Endothelial cell of umbilical vein (primary cell): ENCODE data around the gene MTCH2. TPM values are rescaled to one million over a fixed set of nuclear protein-coding genes. Genes with fewer than 3 reads are reported as not detected.

Source experiments
- BruUV-seq: library from RNA; stranded (reverse); fragments of 400-500 nt; replicated peaks from 2 replicates; lab custom pipeline; 2021; lab: Mats Ljungman, UMichigan
- CTCF ChIA-PET: fragments of 300-600, 350-600 bp; sonication (Branson Sonifier 250); formaldehyde crosslinking; loops from one replicate; lab custom pipeline; 2021; ENCODE audit warnings: antibody characterized with exemption, inconsistent platforms; lab: Charles Lee
- POLR2A ChIA-PET: fragments of 300-600, 350-600 bp; sonication (Branson Sonifier 250); formaldehyde crosslinking; loops from one replicate; lab custom pipeline; 2021; ENCODE audit warnings: antibody characterized with exemption, inconsistent platforms; lab: Charles Lee
- DNase-seq: peaks from one replicate; pipeline ENCODE4 v3.0.0-alpha.2; 2011; ENCODE audit warnings: low read depth, low spot score
- FAIRE-seq: peaks from 2 replicates; lab custom pipeline; 2011; peaks lifted over from hg19 to GRCh38; lab: Jason Lieb, UNC
- H2AFZ ChIP-seq: 2 replicates; pipeline ENCODE4 v1.6.0; 2012; ENCODE audit warnings: low read depth, low read length, control low read depth, inconsistent platforms
- H3K27ac ChIP-seq: 2 replicates; pipeline ENCODE4 v1.5.1; 2011; ENCODE audit warnings: low read depth, mild to moderate bottlenecking, control low read depth, low read length, moderate library complexity; ENCODE audit not compliant: insufficient read depth
- H3K27me3 ChIP-seq, 2 experiments: 2 replicates each; pipeline versions ENCODE4 v1.6.0 to v1.6.1; 2011; ENCODE audit warnings: low read length in 2 of 2, mixed read lengths in 1 of 2; ENCODE audit not compliant: control insufficient read depth in 2 of 2, insufficient read depth in 2 of 2
- H3K36me3 ChIP-seq, 2 experiments: 2 replicates in 1 of 2; 3 replicates in 1 of 2; pipeline ENCODE4 v1.5.1; 2011; ENCODE audit warnings: low read length in 2 of 2, mild to moderate bottlenecking in 1 of 2, moderate library complexity in 1 of 2; ENCODE audit not compliant: control insufficient read depth in 2 of 2, insufficient read depth in 2 of 2; ENCODE audit errors: extremely low read depth in 1 of 2
- H3K4me1 ChIP-seq: 3 replicates; pipeline ENCODE4 v1.5.1; 2011; ENCODE audit warnings: mild to moderate bottlenecking, low read length; ENCODE audit not compliant: control insufficient read depth, insufficient read depth; ENCODE audit errors: extremely low read depth
- H3K4me2 ChIP-seq: 2 replicates; pipeline ENCODE4 v1.6.1; 2011; ENCODE audit warnings: low read length, control low read depth, mixed read lengths; ENCODE audit not compliant: insufficient read depth
- H3K4me3 ChIP-seq, 3 experiments: fragments of 200-600 bp in 1 of 3; sonication (generic), shearing (Covaris generic) in 1 of 3; replicated peaks in 1 of 3; 2 replicates each; pipeline ENCODE4 v1.5.1; 2011 to 2016; ENCODE audit warnings: control low read depth in 3 of 3, low read length in 3 of 3, mild to moderate bottlenecking in 2 of 3, inconsistent platforms in 1 of 3, low read depth in 1 of 3, moderate library complexity in 1 of 3; ENCODE audit not compliant: insufficient read depth in 1 of 3
- H3K79me2 ChIP-seq: 2 replicates; pipeline ENCODE4 v1.6.0; 2012; ENCODE audit warnings: low read length, inconsistent platforms; ENCODE audit not compliant: control insufficient read depth, insufficient read depth
- H3K9ac ChIP-seq: replicated peaks from 2 replicates; pipeline ENCODE3; 2011; ENCODE audit warnings: low read length, control low read depth; ENCODE audit not compliant: insufficient read depth; ENCODE audit errors: extremely low read depth
- H3K9me1 ChIP-seq: replicated peaks from 3 replicates; pipeline ENCODE4 v1.6.0; 2011; ENCODE audit warnings: mild to moderate bottlenecking, low read length; ENCODE audit not compliant: control insufficient read depth, insufficient read depth; ENCODE audit errors: extremely low read depth
- H3K9me3 ChIP-seq: replicated peaks from 2 replicates; pipeline ENCODE4 v1.5.1; 2012; ENCODE audit warnings: low read length, inconsistent platforms; ENCODE audit not compliant: control insufficient read depth, insufficient read depth
- H4K20me1 ChIP-seq: replicated peaks from 2 replicates; pipeline ENCODE3; 2011; ENCODE audit warnings: mild to moderate bottlenecking, low read length; ENCODE audit not compliant: control insufficient read depth, insufficient read depth; ENCODE audit errors: extremely low read depth
- CTCF ChIP-seq, 2 donors: IDR thresholded peaks; 1 replicate in 1 of 2; 2 replicates in 1 of 2; pipeline ENCODE4 v1.5.1; 2011; ENCODE audit warnings: low read length in 2 of 2, mild to moderate bottlenecking in 2 of 2, moderate library complexity in 2 of 2, control low read depth in 1 of 2, inconsistent platforms in 1 of 2, low read depth in 1 of 2; ENCODE audit not compliant: insufficient read depth in 1 of 2; ENCODE audit errors: extremely low read depth in 1 of 2
- EZH2 ChIP-seq: IDR thresholded peaks from 2 replicates; pipeline ENCODE4 v1.6.1; 2012; ENCODE audit warnings: borderline replicate concordance, low read depth, mild to moderate bottlenecking, moderate library complexity, low read length, inconsistent platforms; ENCODE audit not compliant: severe bottlenecking
- FOS ChIP-seq: IDR thresholded peaks from 2 replicates; pipeline ENCODE4 v1.6.1; 2011; ENCODE audit warnings: mild to moderate bottlenecking, low read length, moderate library complexity, borderline replicate concordance; ENCODE audit not compliant: insufficient read depth
- GATA2 ChIP-seq: IDR thresholded peaks from 2 replicates; pipeline ENCODE4 v1.7.0; 2011; ENCODE audit warnings: low read depth, mild to moderate bottlenecking, moderate library complexity, mixed read lengths, low read length; ENCODE audit not compliant: insufficient read length, insufficient read depth
- JUN ChIP-seq: IDR thresholded peaks from 2 replicates; pipeline ENCODE4 v1.6.1; 2011; ENCODE audit warnings: borderline replicate concordance, low read depth; ENCODE audit not compliant: insufficient read length, insufficient read depth
- MYC ChIP-seq: IDR thresholded peaks from one replicate; pipeline ENCODE4 v1.6.1; 2011; ENCODE audit warnings: mild to moderate bottlenecking, low read depth, low read length
- POLR2A ChIP-seq: IDR thresholded peaks from 2 replicates; pipeline ENCODE4 v1.6.1; 2012; ENCODE audit warnings: low read depth, mild to moderate bottlenecking, control low read depth, low read length
- POLR2AphosphoS5 ChIP-seq: IDR thresholded peaks from 2 replicates; pipeline ENCODE4 v1.6.1; 2012; ENCODE audit warnings: low read depth, mild to moderate bottlenecking, control low read depth, low read length, moderate library complexity; ENCODE audit not compliant: insufficient read depth
- dilution Hi-C: fragments of 300-500 bp; cut with MboI; formaldehyde crosslinking; loops from one replicate; pipeline ENCODE4 v1.15.0; 2019; ENCODE audit warnings: low sequenced_read_pairs; ENCODE audit not compliant: extremely low pct_ligation_motif_present
- intact Hi-C: fragments of 100-400 bp; cut with micrococcal nuclease; formaldehyde crosslinking; loops from one replicate; pipeline ENCODE4 v1.10.0; 2022
- polyA plus RNA-seq, 4 experiments: library from polyadenylated mRNA; depleted of rRNA in 3 of 4; stranded (reverse) in 3 of 4; unstranded in 1 of 4; fragments of >200 nt; gene quantifications; 2 replicates each; pipeline versions ENCODE4 v1.2.1 to v1.2.3, GENCODE V29; 2011 to 2012; ENCODE audit warnings: missing spikeins in 1 of 4
- small RNA-seq: library from RNA; depleted of rRNA; stranded (forward); fragments of <200 nt; gene quantifications from one replicate; pipeline ENCODE3, GENCODE V24; 2012; ENCODE audit warnings: low replicate concordance, low read depth; ENCODE audit not compliant: insufficient read depth, insufficient read length
- total RNA-seq: library from RNA; stranded (reverse); gene quantifications from 2 replicates; pipeline ENCODE4 v1.2.3, GENCODE V29; 2021
- TF ChIP-seq, protein P1 (sequence below): IDR thresholded peaks from 2 replicates; pipeline ENCODE4 v1.6.1; 2011; ENCODE audit not compliant: insufficient read depth, insufficient read length

MTCH2 gene
- total and polyA plus RNA-seq, 2 donors (not counting 3 experiments of a cell fraction or from before 2014, with no cell fraction given) = 138 to 144 TPM

- Histone ChIP-seq H3K36me3 (peaks cover 8 to 15% of the 10 kb centered on the region in 2 experiments), H3K27ac (no peak overlapping the region), H4K20me1 (peaks cover 3% of the 10 kb centered on the region), H3K9me3 (no peaks in the 10 kb centered on the region), H3K79me2 (peaks cover 38% of the 10 kb centered on the region), H3K9me1 (no peaks in the 10 kb centered on the region), H3K4me2 (no peak overlapping the region), H3K27me3 (no peaks in the 10 kb centered on the region), H2AFZ (no peak overlapping the region), H3K4me3 (no peak overlapping the region), H3K4me1 (peaks cover 12% of the 10 kb centered on the region), H3K9ac (no peak overlapping the region)
- FAIRE-seq (no peak), DNase-seq (no peak)
- no peak for TF ChIP-seq FOS
- TF ChIP-seq MYC = no peak
- TF ChIP-seq EZH2 = no peak
- TF ChIP-seq, protein P1, sequence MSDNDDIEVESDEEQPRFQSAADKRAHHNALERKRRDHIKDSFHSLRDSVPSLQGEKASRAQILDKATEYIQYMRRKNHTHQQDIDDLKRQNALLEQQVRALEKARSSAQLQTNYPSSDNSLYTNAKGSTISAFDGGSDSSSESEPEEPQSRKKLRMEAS = no peak
- TF ChIP-seq CTCF (IDR thresholded peaks at IDR 0.05; ENCODE audit: extremely low read depth in 1 of 2, insufficient read depth in 1 of 2, low read depth in 1 of 2, low read length in 2 of 2) = no peak
- no peak for TF ChIP-seq POLR2A
- TF ChIP-seq JUN = no peak
- TF ChIP-seq POLR2AphosphoS5 = no peak
- no peak for TF ChIP-seq GATA2
- intact Hi-C loops = no loop called here
- BruUV-seq = no TSS peak
- ChIA-PET CTCF (no interaction called here), POLR2A (no interaction called here)
- dilution Hi-C loops = no loop called here
Measured at GRCh38 chr11:47569646-47570045, 72.7 kb downstream of the MTCH2 start.

Small RNA genes within 50 kb of the gene (small RNA-seq; reads per million reads assigned to genes)
- not detected for gene RNU5E-10P

Other genes starting within 250 kb of the MTCH2 start
- gene SLC39A13, start 234.0 kb downstream of the MTCH2 start, total RNA-seq = 86.3 and 91.9 TPM in 2 replicates
- gene SLC39A13, start 234.0 kb downstream of the MTCH2 start, polyA plus RNA-seq = 94.3 and 124 TPM in 2 replicates
- 202 and 203 TPM in 2 replicates for gene PSMC3, start 216.1 kb downstream of the MTCH2 start, total RNA-seq
- gene PSMC3, start 216.1 kb downstream of the MTCH2 start, polyA plus RNA-seq = 153 and 179 TPM in 2 replicates
- 1.6 TPM in 2 replicates for gene RAPSN, start 193.4 kb downstream of the MTCH2 start, total RNA-seq
- 0.18 and 0.27 TPM in 2 replicates for gene RAPSN, start 193.4 kb downstream of the MTCH2 start, polyA plus RNA-seq
- 113 and 120 TPM in 2 replicates for gene CELF1, start 89.4 kb downstream of the MTCH2 start, total RNA-seq
- gene CELF1, start 89.4 kb downstream of the MTCH2 start, polyA plus RNA-seq = 58.9 and 66.3 TPM in 2 replicates
- 44.6 and 46.6 TPM in 2 replicates for gene PTPMT1, start 77.0 kb downstream of the MTCH2 start, total RNA-seq
- 83.1 and 96.9 TPM in 2 replicates for gene PTPMT1, start 77.0 kb downstream of the MTCH2 start, polyA plus RNA-seq
- gene KBTBD4, start 63.6 kb downstream of the MTCH2 start, total RNA-seq = 16.3 and 16.6 TPM in 2 replicates
- 23.2 and 24.9 TPM in 2 replicates for gene KBTBD4, start 63.6 kb downstream of the MTCH2 start, polyA plus RNA-seq
- 91.8 and 99.7 TPM in 2 replicates for gene NDUFS3, start 63.5 kb downstream of the MTCH2 start, total RNA-seq
- 149 and 169 TPM in 2 replicates for gene NDUFS3, start 63.5 kb downstream of the MTCH2 start, polyA plus RNA-seq
- gene FAM180B, start 55.9 kb downstream of the MTCH2 start, total RNA-seq = not detected in 2 replicates
- not detected in 2 replicates for gene FAM180B, start 55.9 kb downstream of the MTCH2 start, polyA plus RNA-seq
- 1.7 and 1.8 TPM in 2 replicates for gene C1QTNF4, start 48.1 kb downstream of the MTCH2 start, total RNA-seq
- gene C1QTNF4, start 48.1 kb downstream of the MTCH2 start, polyA plus RNA-seq = 5.4 and 7.5 TPM in 2 replicates
- 0.86 TPM in 1 of 2 replicates, not detected in the other for gene AGBL2, start 72.8 kb upstream of the MTCH2 start, total RNA-seq
- gene AGBL2, start 72.8 kb upstream of the MTCH2 start, polyA plus RNA-seq = 0.08 and 0.24 TPM in 2 replicates
- gene FNBP4, start 124.8 kb upstream of the MTCH2 start, total RNA-seq = 121 and 130 TPM in 2 replicates
- 114 and 121 TPM in 2 replicates for gene FNBP4, start 124.8 kb upstream of the MTCH2 start, polyA plus RNA-seq
- gene NUP160, start 205.8 kb upstream of the MTCH2 start, total RNA-seq = 35.1 and 39.6 TPM in 2 replicates
- 12.5 and 15.4 TPM in 2 replicates for gene NUP160, start 205.8 kb upstream of the MTCH2 start, polyA plus RNA-seq